ENCODE measurements around the gene PLEKHH2. TPM values are rescaled to one million over a fixed set of nuclear protein-coding genes. Genes with fewer than 3 reads are reported as not detected.

The PLEKHH2 gene
- total RNA-seq, 6 experiments from 2014 or later, result 0.75 to 2.0 (median 1.3) TPM

DNA sequence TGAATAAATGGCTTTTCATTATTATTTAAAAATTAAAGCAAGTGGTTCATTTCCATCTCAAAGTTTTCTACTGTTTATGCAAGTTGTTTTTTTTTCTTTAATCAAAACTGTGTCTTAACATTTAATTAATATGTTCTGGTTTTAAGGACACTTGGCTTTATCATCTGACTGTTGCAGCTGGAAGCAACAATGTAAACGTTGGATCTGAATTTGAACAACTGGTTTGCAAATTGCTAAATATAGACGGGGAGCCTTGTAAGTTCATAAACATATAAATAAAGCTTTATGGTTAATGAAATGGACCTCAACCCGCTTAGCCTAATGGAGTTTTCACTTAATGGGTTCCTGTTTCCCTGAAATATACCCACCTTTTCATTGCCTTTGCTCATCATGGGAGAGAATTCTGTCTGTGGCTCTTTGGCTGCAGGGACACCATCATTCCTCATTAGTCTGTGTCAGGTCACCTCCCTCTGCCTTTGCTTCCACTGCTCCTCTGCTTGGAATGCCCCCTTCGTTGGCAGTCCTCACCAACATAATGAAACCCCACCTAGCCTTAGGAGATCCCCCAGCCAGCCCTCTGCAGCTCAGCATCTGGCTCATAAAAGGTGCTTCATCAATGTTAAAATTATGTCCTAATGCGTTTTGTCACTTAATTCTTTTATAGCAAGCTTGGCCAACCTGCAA lies 92.6 kb downstream of the PLEKHH2 start:
- TF ChIP-seq POLR2A (IDR thresholded peaks at IDR 0.05), result no peak
- TF ChIP-seq, protein P1, sequence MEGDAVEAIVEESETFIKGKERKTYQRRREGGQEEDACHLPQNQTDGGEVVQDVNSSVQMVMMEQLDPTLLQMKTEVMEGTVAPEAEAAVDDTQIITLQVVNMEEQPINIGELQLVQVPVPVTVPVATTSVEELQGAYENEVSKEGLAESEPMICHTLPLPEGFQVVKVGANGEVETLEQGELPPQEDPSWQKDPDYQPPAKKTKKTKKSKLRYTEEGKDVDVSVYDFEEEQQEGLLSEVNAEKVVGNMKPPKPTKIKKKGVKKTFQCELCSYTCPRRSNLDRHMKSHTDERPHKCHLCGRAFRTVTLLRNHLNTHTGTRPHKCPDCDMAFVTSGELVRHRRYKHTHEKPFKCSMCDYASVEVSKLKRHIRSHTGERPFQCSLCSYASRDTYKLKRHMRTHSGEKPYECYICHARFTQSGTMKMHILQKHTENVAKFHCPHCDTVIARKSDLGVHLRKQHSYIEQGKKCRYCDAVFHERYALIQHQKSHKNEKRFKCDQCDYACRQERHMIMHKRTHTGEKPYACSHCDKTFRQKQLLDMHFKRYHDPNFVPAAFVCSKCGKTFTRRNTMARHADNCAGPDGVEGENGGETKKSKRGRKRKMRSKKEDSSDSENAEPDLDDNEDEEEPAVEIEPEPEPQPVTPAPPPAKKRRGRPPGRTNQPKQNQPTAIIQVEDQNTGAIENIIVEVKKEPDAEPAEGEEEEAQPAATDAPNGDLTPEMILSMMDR (IDR thresholded peaks at IDR 0.05), result no peak
- no peak for DNase-seq
- ATAC-seq, result no peak
- Histone ChIP-seq H3K36me3 (no peaks in the 10 kb centered on the region), H3K4me1 (no peaks in the 10 kb centered on the region), H3K27ac (no peak overlapping the region), H3K9me3 (no peaks in the 10 kb centered on the region), H3K27me3 (no peaks in the 10 kb centered on the region), H3K4me3 (no peak overlapping the region)
- intact Hi-C loops (cut with DNase I), result no loop called here
- 47% methylated on average over 5 of the region's 5 CpGs for WGBS (ENCODE audit: insufficient coverage, low coverage, low lambda C conversion rate, missing lambda C conversion rate)

DNA sequence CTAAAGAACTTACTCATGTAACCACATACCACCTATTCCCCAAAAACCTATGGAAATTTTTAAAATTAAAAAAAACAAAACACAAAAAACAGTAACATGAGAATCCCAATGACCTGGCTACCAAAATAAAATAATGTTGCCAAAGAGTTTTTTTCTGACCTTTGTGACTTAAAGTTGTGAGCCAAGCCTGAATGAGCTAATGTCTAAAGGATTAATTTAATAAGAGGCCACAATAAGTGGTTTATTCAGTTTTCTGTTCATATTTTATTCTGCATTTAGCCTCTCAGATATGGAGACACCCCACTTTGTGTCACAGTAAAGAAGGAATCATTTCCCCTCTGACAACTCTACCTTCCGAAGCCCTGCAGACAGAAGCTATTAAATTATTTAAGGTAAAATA lies 94.2 kb downstream of the PLEKHH2 start:
- 100% methylated on average over 1 of the region's 1 CpG for WGBS (ENCODE audit: insufficient coverage, low coverage, low lambda C conversion rate, missing lambda C conversion rate)

DNA sequence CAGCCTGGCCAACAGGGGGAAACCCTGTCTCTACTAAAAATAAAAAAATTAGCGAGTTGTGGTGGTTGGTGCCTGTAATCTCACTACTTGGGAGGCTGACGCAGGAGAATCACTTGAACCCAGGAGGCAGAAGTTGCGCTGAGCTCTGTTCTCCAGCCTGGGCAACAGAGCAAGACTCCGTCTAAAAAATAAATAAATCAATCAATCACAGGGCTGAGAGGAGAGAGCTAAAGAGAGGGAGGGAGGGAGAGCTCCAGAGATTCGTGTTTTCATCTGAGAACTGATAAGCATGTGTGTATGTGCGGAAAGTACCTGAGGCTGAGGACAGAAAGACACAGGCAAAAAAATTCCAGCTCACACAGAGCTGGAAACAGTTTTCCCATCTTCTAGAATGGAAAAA lies 99.6 kb downstream of the PLEKHH2 start:
- Histone ChIP-seq H3K4me1 (no peaks in the 10 kb centered on the region), H3K4me3 (no peak overlapping the region), H3K36me3 (no peaks in the 10 kb centered on the region), H3K27ac (no peak overlapping the region), H3K27me3 (no peaks in the 10 kb centered on the region), H3K9me3 (no peaks in the 10 kb centered on the region)
- no peak for ATAC-seq
- DNase-seq, result no peak
- intact Hi-C loops (cut with DNase I), result no loop called here
- WGBS (ENCODE audit: insufficient coverage, low coverage, low lambda C conversion rate, missing lambda C conversion rate), result 77% methylated on average over 6 of the region's 6 CpGs
- TF ChIP-seq POLR2A (IDR thresholded peaks at IDR 0.05), result no peak
- TF ChIP-seq, protein P1 (IDR thresholded peaks at IDR 0.05), result no peak

More for the DNA sequence above, 94.2 kb downstream of the PLEKHH2 start:
- TF ChIP-seq, protein P1 (IDR thresholded peaks at IDR 0.05), result no peak
- no peak for TF ChIP-seq POLR2A (IDR thresholded peaks at IDR 0.05)
- Histone ChIP-seq H3K27me3 (no peaks in the 10 kb centered on the region), H3K9me3 (no peaks in the 10 kb centered on the region), H3K36me3 (no peaks in the 10 kb centered on the region), H3K4me1 (no peaks in the 10 kb centered on the region), H3K27ac (no peak overlapping the region), H3K4me3 (no peak overlapping the region)
- DNase-seq (no peak), ATAC-seq (peak in 1 of 4 donors; percentile 55)
- intact Hi-C loops (cut with DNase I), result no loop called here

DNA sequence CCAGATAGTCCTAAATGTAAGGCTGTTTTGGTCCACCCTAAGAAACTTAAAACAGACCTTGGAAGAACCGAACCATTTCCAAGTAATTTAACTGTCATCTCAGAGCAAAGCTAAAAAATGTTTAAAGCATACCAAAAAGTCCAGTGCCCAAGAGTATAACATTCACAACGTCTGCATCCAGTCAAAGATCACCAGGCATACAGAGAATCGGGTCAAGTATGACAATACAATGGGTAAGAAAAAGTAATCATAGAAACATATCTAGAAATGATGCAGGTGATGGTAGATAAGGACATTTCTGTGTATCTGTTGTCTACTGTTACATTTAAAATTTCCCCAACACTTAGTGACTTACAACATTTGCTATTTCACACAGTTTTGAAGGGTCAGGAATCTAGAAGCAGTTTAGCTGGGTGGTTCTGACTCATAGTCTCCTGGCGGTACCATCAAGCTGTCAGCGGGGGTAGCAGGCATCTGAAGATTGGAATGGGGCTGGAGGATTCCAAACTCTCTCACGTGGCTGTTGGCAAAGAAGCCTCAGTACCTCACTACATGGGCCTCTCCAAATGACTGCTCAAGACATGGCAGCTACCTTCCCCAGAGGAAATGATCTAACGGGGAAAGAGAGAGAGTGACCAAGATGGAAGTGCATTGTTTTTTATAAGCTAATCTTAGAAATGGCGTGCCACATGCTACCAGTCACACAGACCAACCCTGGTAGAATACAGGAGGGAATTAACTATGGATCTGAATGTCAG lies 100.2 kb downstream of the PLEKHH2 start:
- Histone ChIP-seq H3K27me3 (no peaks in the 10 kb centered on the region), H3K27ac (no peak overlapping the region), H3K4me3 (no peak overlapping the region), H3K4me1 (no peaks in the 10 kb centered on the region), H3K9me3 (no peaks in the 10 kb centered on the region), H3K36me3 (no peaks in the 10 kb centered on the region)
- TF ChIP-seq POLR2A (IDR thresholded peaks at IDR 0.05), result no peak
- TF ChIP-seq, protein P1 (IDR thresholded peaks at IDR 0.05), result no peak
- no peak for ATAC-seq
- WGBS (ENCODE audit: insufficient coverage, low coverage, low lambda C conversion rate, missing lambda C conversion rate), result 83% methylated on average over 8 of the region's 8 CpGs
- DNase-seq, result no peak
- intact Hi-C loops (cut with DNase I), result no loop called here

All from right lobe of liver (tissue), 6 donors.